Stimulated activated CD4-positive, alpha-beta T cell treated with anti-CD3 and anti-CD28 coated beads, TNF-alpha, amount 100 ng/mL, for 1 hour (primary cell): ENCODE data around the gene KIAA0408.

Source experiments
- DNase-seq, 3 donors: peaks; one replicate each; pipeline ENCODE4 v3.0.0-alpha.2; 2020; ENCODE audit warnings: low read depth in 3 of 3, low spot score in 1 of 3

The KIAA0408 gene

GRCh38 chr6:127459231-127459641 lies at the start of gene KIAA0408:
Gene KIAA0408, minus strand, starts transcription at chr6:127459389. Its CDS starts 5,408 bp downstream, at chr6:127453981.
- DNase-seq = no peak

- DNase-seq = no peak
These were observed 47.7 kb upstream of the KIAA0408 start for GRCh38 chr6:127506894-127507293.

- no peak for DNase-seq
These were observed 43.8 kb upstream of the KIAA0408 start for GRCh38 chr6:127503022-127503421.

GRCh38 chr6:127497410-127497809 lies 38.2 kb upstream of the KIAA0408 start:
- DNase-seq = no peak

- DNase-seq = no peak
These were observed 37.3 kb upstream of the KIAA0408 start for GRCh38 chr6:127496471-127496870.

- DNase-seq = no peak
These were observed 35.1 kb upstream of the KIAA0408 start for GRCh38 chr6:127494240-127494767.

GRCh38 chr6:127489248-127489647 lies 30.1 kb upstream of the KIAA0408 start:
- no peak for DNase-seq

- DNase-seq = no peak
These were observed 27.7 kb upstream of the KIAA0408 start for GRCh38 chr6:127486934-127487333.

GRCh38 chr6:127484212-127484863 lies 25.1 kb upstream of the KIAA0408 start:
- DNase-seq = no peak

GRCh38 chr6:127483399-127484055 lies 24.3 kb upstream of the KIAA0408 start:
- DNase-seq = no peak

- no peak for DNase-seq
These were observed 23.1 kb upstream of the KIAA0408 start for GRCh38 chr6:127482325-127482724.

GRCh38 chr6:127481628-127482027 lies 22.4 kb upstream of the KIAA0408 start:
- DNase-seq = no peak

GRCh38 chr6:127481111-127481510 lies 21.9 kb upstream of the KIAA0408 start:
- no peak for DNase-seq

GRCh38 chr6:127477658-127478057 lies 18.5 kb upstream of the KIAA0408 start:
- DNase-seq = no peak

- no peak for DNase-seq
These were observed 16.6 kb upstream of the KIAA0408 start for GRCh38 chr6:127475823-127476176.

- no peak for DNase-seq
These were observed 16.1 kb upstream of the KIAA0408 start for GRCh38 chr6:127475135-127475822.

GRCh38 chr6:127471379-127472255 lies 12.4 kb upstream of the KIAA0408 start:
- DNase-seq = no peak

GRCh38 chr6:127468936-127469335 lies 9.7 kb upstream of the KIAA0408 start:
- DNase-seq = no peak

- DNase-seq = no peak
These were observed 7.2 kb upstream of the KIAA0408 start for GRCh38 chr6:127466416-127466815.

- DNase-seq = peak in 2 of 3 donors; percentile 17 to 42
These were observed 5.8 kb upstream of the KIAA0408 start for GRCh38 chr6:127464881-127465459.
